SW 1271 (cell line): Measurements from ENCODE around the gene TRAF3.
"Not testable (repeated sequence)": the region's sequence is repeated elsewhere in the genome, so short reads cannot be mapped to it uniquely, and the experiment has no call there.

ENCODE experiments used
- DNase-seq, 2 experiments: peaks; one replicate each; lab custom pipeline; 2025; lab: John Stamatoyannopoulos, UW

Gene TRAF3

GRCh38 chr14:102923925-102924486 is 146.8 kb downstream of the TRAF3 start:
- no peak for DNase-seq

GRCh38 chr14:102924632-102925588 is 147.7 kb downstream of the TRAF3 start:
- no peak for DNase-seq

- no peak for DNase-seq
Observed at GRCh38 chr14:102925646-102926045, 148.4 kb downstream of the TRAF3 start.

GRCh38 chr14:102926104-102926503 is 148.9 kb downstream of the TRAF3 start:
- no peak for DNase-seq

GRCh38 chr14:102926840-102927239 is 149.6 kb downstream of the TRAF3 start:
- DNase-seq, result not testable (repeated sequence)

- DNase-seq, result no peak
Observed at GRCh38 chr14:102927346-102927877, 150.2 kb downstream of the TRAF3 start.

- DNase-seq, result no peak
Observed at GRCh38 chr14:102927878-102928411, 150.7 kb downstream of the TRAF3 start.

GRCh38 chr14:102928412-102929240 is 151.4 kb downstream of the TRAF3 start:
- DNase-seq, result no peak

- DNase-seq, result no peak
Observed at GRCh38 chr14:102929241-102930137, 152.2 kb downstream of the TRAF3 start.

GRCh38 chr14:102930138-102930752 is 153.0 kb downstream of the TRAF3 start:
- DNase-seq, result no peak

GRCh38 chr14:102930753-102931579 is 153.7 kb downstream of the TRAF3 start:
- DNase-seq, result no peak

- no peak for DNase-seq
Observed at GRCh38 chr14:102931580-102932285, 154.5 kb downstream of the TRAF3 start.

- DNase-seq, result no peak
Observed at GRCh38 chr14:102932484-102933248, 155.4 kb downstream of the TRAF3 start.

- no peak for DNase-seq
Observed at GRCh38 chr14:102933618-102934231, 156.5 kb downstream of the TRAF3 start.

GRCh38 chr14:102935756-102936155 is 158.5 kb downstream of the TRAF3 start:
- no peak for DNase-seq

- no peak for DNase-seq
Observed at GRCh38 chr14:102937331-102938175, 160.3 kb downstream of the TRAF3 start.

- no peak for DNase-seq
Observed at GRCh38 chr14:102938191-102938590, 160.9 kb downstream of the TRAF3 start.
